Breast epithelium (tissue), 3 donors: ENCODE results near the gene TXNL4A.

ENCODE experiments used
- POLR2A ChIP-seq: fragments of 450-650 bp; IDR thresholded peaks from one replicate; pipeline ENCODE4 v1.6.1; 2016; ENCODE audit warnings: antibody characterized with exemption, mild to moderate bottlenecking, moderate library complexity
- TF ChIP-seq, protein P1 (sequence below), 3 donors: fragments of 450-650 bp; IDR thresholded peaks; one replicate each; pipeline ENCODE4 v1.5.1; 2016 to 2017; ENCODE audit warnings: antibody characterized with exemption in 3 of 3, mild to moderate bottlenecking in 3 of 3, moderate library complexity in 3 of 3

- TF ChIP-seq, protein P1, sequence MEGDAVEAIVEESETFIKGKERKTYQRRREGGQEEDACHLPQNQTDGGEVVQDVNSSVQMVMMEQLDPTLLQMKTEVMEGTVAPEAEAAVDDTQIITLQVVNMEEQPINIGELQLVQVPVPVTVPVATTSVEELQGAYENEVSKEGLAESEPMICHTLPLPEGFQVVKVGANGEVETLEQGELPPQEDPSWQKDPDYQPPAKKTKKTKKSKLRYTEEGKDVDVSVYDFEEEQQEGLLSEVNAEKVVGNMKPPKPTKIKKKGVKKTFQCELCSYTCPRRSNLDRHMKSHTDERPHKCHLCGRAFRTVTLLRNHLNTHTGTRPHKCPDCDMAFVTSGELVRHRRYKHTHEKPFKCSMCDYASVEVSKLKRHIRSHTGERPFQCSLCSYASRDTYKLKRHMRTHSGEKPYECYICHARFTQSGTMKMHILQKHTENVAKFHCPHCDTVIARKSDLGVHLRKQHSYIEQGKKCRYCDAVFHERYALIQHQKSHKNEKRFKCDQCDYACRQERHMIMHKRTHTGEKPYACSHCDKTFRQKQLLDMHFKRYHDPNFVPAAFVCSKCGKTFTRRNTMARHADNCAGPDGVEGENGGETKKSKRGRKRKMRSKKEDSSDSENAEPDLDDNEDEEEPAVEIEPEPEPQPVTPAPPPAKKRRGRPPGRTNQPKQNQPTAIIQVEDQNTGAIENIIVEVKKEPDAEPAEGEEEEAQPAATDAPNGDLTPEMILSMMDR (IDR thresholded peaks at IDR 0.05): no peak
- no peak for TF ChIP-seq POLR2A
Observed at GRCh38 chr18:80000877-80001276, 12.5 kb upstream of the TXNL4A start.
